Loucy (cell line): ENCODE measurements around the gene FKBP8.

Experiments used
- H2AFZ ChIP-seq: fragments of 200-600 bp; sonication (generic); 2 replicates; pipeline ENCODE4 v1.6.0; 2016; ENCODE audit warnings: antibody characterized with exemption, mild to moderate bottlenecking, low read length, moderate library complexity
- H3F3A ChIP-seq: fragments of 200-600 bp; 2 replicates; pipeline ENCODE4 v1.6.0; 2016; ENCODE audit warnings: antibody characterized with exemption, low read depth, mild to moderate bottlenecking
- H3K27me3 ChIP-seq: fragments of 200-600 bp; sonication (generic); 2 replicates; pipeline ENCODE4 v1.6.1; 2014; ENCODE audit warnings: low read length, mild to moderate bottlenecking; ENCODE audit not compliant: insufficient read depth, poor library complexity, severe bottlenecking
- H3K36me3 ChIP-seq: fragments of 200-600 bp; sonication (generic); 2 replicates; pipeline ENCODE4 v1.6.1; 2016; ENCODE audit warnings: low read length; ENCODE audit not compliant: insufficient read depth
- H3K4me1 ChIP-seq: fragments of 200-600 bp; sonication (generic); 2 replicates; pipeline ENCODE4 v1.5.1; 2014; ENCODE audit warnings: low read length, mild to moderate bottlenecking; ENCODE audit not compliant: insufficient read depth, poor library complexity, severe bottlenecking
- H3K4me2 ChIP-seq: fragments of 200-600 bp; sonication (generic); 2 replicates; pipeline ENCODE4 v1.6.0; 2014; ENCODE audit warnings: antibody characterized with exemption, low read length, low read depth, mild to moderate bottlenecking; ENCODE audit not compliant: poor library complexity, severe bottlenecking
- H3K4me3 ChIP-seq: fragments of 200-600 bp; sonication (generic); 2 replicates; pipeline ENCODE4 v1.5.1; 2014; ENCODE audit warnings: low read length, mild to moderate bottlenecking, mixed read lengths; ENCODE audit not compliant: poor library complexity, severe bottlenecking
- H3K79me2 ChIP-seq: fragments of 200-600 bp; sonication (generic); 2 replicates; pipeline ENCODE4 v1.6.1; 2014; ENCODE audit warnings: low read length; ENCODE audit not compliant: insufficient read depth
- H3K9ac ChIP-seq: fragments of 200-600 bp; sonication (generic); 2 replicates; pipeline ENCODE4 v1.6.0; 2014; ENCODE audit warnings: mild to moderate bottlenecking, low read depth, low read length, moderate library complexity; ENCODE audit not compliant: poor library complexity, severe bottlenecking
- H3K9me2 ChIP-seq: fragments of 200-600 bp; sonication (generic); replicated peaks from 2 replicates; pipeline ENCODE4 v1.6.1; 2016; ENCODE audit warnings: low read depth, low read length, mixed read lengths
- H3K9me3 ChIP-seq: fragments of 200-600 bp; sonication (generic); 2 replicates; pipeline ENCODE4 v1.6.1; 2014; ENCODE audit warnings: mild to moderate bottlenecking, antibody characterized with exemption, low read length, low read depth; ENCODE audit not compliant: insufficient read depth
- H4K20me1 ChIP-seq: fragments of 200-600 bp; sonication (generic); 2 replicates; pipeline ENCODE4 v1.6.0; 2014; ENCODE audit warnings: antibody characterized with exemption, low read length, mild to moderate bottlenecking; ENCODE audit not compliant: insufficient read depth, poor library complexity, severe bottlenecking
- CTCF ChIP-seq: fragments of 200-600 bp; sonication (generic); conservative IDR thresholded peaks from 2 replicates; pipeline ENCODE4 v1.5.1; 2014; ENCODE audit warnings: mild to moderate bottlenecking, antibody characterized with exemption, low read length
- EZH2phosphoT487 ChIP-seq: fragments of 200-600 bp; IDR thresholded peaks from 2 replicates; pipeline ENCODE4 v1.6.1; 2018; ENCODE audit warnings: antibody characterized with exemption, mild to moderate bottlenecking, moderate library complexity, borderline replicate concordance

FKBP8 gene

GRCh38 chr19:18514800-18515682 is 28.3 kb downstream of the FKBP8 start:
- Histone ChIP-seq H3F3A (no peaks in the 10 kb centered on the region), H2AFZ (no peak overlapping the region), H3K27me3 (no peaks in the 10 kb centered on the region), H3K9me3 (no peaks in the 10 kb centered on the region), H3K79me2 (peaks cover 97% of the 10 kb centered on the region), H3K36me3 (no peaks in the 10 kb centered on the region), H3K9ac (no peak overlapping the region), H3K9me2 (no peaks in the 10 kb centered on the region), H4K20me1 (peaks cover 27% of the 10 kb centered on the region), H3K4me2 (peak overlapping the region; percentile 30), H3K4me3 (no peak overlapping the region), H3K4me1 (peaks cover 20% of the 10 kb centered on the region)
- no peak for TF ChIP-seq CTCF
- no peak for TF ChIP-seq EZH2phosphoT487

- no peak overlapping the region for H2AFZ ChIP-seq
- no peaks in the 10 kb centered on the region for H3K9me3 ChIP-seq
- H3K79me2 ChIP-seq, result peaks cover 97% of the 10 kb centered on the region
- H3K4me3 ChIP-seq, result no peak overlapping the region
- no peak overlapping the region for H3K9ac ChIP-seq
- H3K36me3 ChIP-seq, result no peaks in the 10 kb centered on the region
- TF ChIP-seq EZH2phosphoT487 (no peak), CTCF (no peak)
- no peaks in the 10 kb centered on the region for H3K9me2 ChIP-seq
- no peak overlapping the region for H3K4me2 ChIP-seq
- H3F3A ChIP-seq, result no peaks in the 10 kb centered on the region
- no peaks in the 10 kb centered on the region for H3K27me3 ChIP-seq
- H3K4me1 ChIP-seq, result peaks cover 26% of the 10 kb centered on the region
- H4K20me1 ChIP-seq, result peaks cover 18% of the 10 kb centered on the region
Observed at GRCh38 chr19:18513868-18514267, 29.5 kb downstream of the FKBP8 start.

GRCh38 chr19:18510216-18510615 is 33.2 kb downstream of the FKBP8 start:
- Histone ChIP-seq H4K20me1 (peaks cover 29% of the 10 kb centered on the region), H3K9me2 (no peaks in the 10 kb centered on the region), H3K36me3 (no peaks in the 10 kb centered on the region), H3F3A (no peaks in the 10 kb centered on the region; the same call in 1 of the 2 replicates), H2AFZ (no peak overlapping the region), H3K4me1 (peaks cover 41% of the 10 kb centered on the region), H3K4me3 (no peak overlapping the region), H3K9me3 (no peaks in the 10 kb centered on the region), H3K4me2 (no peak overlapping the region), H3K79me2 (peaks cover 97% of the 10 kb centered on the region), H3K27me3 (no peaks in the 10 kb centered on the region), H3K9ac (no peak overlapping the region)
- TF ChIP-seq EZH2phosphoT487, result no peak
- no peak for TF ChIP-seq CTCF
